Stimulated activated CD4-positive, alpha-beta T cell treated with anti-CD3 and anti-CD28 coated beads, TNF-alpha, amount 100 ng/mL, for 24 hours (primary cell): ENCODE measurements around the gene RANBP17.
"Not testable (repeated sequence)": the region's sequence is repeated elsewhere in the genome, so short reads cannot be mapped to it uniquely, and the experiment has no call there.

ENCODE experiments used
- DNase-seq, 3 experiments: peaks; one replicate each; pipeline ENCODE4 v3.0.0-alpha.2; 2020; ENCODE audit warnings: low read depth in 3 of 3

RANBP17 gene

GRCh38 chr5:170941788-170942187 lies 80.0 kb downstream of the RANBP17 start:
- DNase-seq, result no peak

GRCh38 chr5:170945275-170945674 lies 83.5 kb downstream of the RANBP17 start:
- no peak for DNase-seq

- no peak for DNase-seq
Observed at GRCh38 chr5:170960567-170960966, 98.7 kb downstream of the RANBP17 start.

GRCh38 chr5:170963521-170963920 lies 101.7 kb downstream of the RANBP17 start:
- no peak for DNase-seq

GRCh38 chr5:170974461-170974860 lies 112.6 kb downstream of the RANBP17 start:
- no peak for DNase-seq

GRCh38 chr5:170980261-170980660 lies 118.4 kb downstream of the RANBP17 start:
- not testable (repeated sequence) for DNase-seq

- DNase-seq, result no peak
Observed at GRCh38 chr5:170985486-170985885, 123.7 kb downstream of the RANBP17 start.

GRCh38 chr5:170986598-170986997 lies 124.8 kb downstream of the RANBP17 start:
- DNase-seq, result no peak

- no peak for DNase-seq
Observed at GRCh38 chr5:170993476-170993875, 131.7 kb downstream of the RANBP17 start.

GRCh38 chr5:171010086-171010485 lies 148.3 kb downstream of the RANBP17 start:
- DNase-seq, result no peak

- no peak for DNase-seq
Observed at GRCh38 chr5:171010816-171011215, 149.0 kb downstream of the RANBP17 start.

- DNase-seq, result no peak
Observed at GRCh38 chr5:171023508-171023907, 161.7 kb downstream of the RANBP17 start.

- DNase-seq, result no peak
Observed at GRCh38 chr5:171024084-171024483, 162.3 kb downstream of the RANBP17 start.

- no peak for DNase-seq
Observed at GRCh38 chr5:171029401-171029800, 167.6 kb downstream of the RANBP17 start.

GRCh38 chr5:171031977-171032376 lies 170.2 kb downstream of the RANBP17 start:
- DNase-seq, result no peak

GRCh38 chr5:171032435-171032973 lies 170.7 kb downstream of the RANBP17 start:
- DNase-seq, result no peak

- not testable (repeated sequence) for DNase-seq
Observed at GRCh38 chr5:171041893-171042292, 180.1 kb downstream of the RANBP17 start.

- no peak for DNase-seq
Observed at GRCh38 chr5:171050916-171051315, 189.1 kb downstream of the RANBP17 start.

GRCh38 chr5:171055875-171056454 lies 194.1 kb downstream of the RANBP17 start:
- DNase-seq, result no peak

- DNase-seq, result no peak
Observed at GRCh38 chr5:171067540-171068130, 205.8 kb downstream of the RANBP17 start.

- DNase-seq, result no peak
Observed at GRCh38 chr5:171074747-171075146, 212.9 kb downstream of the RANBP17 start.

- DNase-seq, result no peak
Observed at GRCh38 chr5:171080186-171080938, 218.5 kb downstream of the RANBP17 start.

GRCh38 chr5:171081319-171081718 lies 219.5 kb downstream of the RANBP17 start:
- DNase-seq, result no peak
